Measurements from ENCODE around the gene SUPT7L. TPM values are rescaled to one million over a fixed set of nuclear protein-coding genes. Genes with fewer than 3 reads are reported as not detected.
A peak's percentile ranks its signal among the peaks of the same experiment; 100 is the strongest.

The SUPT7L gene
- 10 to 100 TPM; 49.5 to 72.8 (median 59.2) TPM for polyA plus RNA-seq (ENCODE audit: insufficient read length in 4 of 4)

GRCh38 chr2:27663285-27664153 is at the start of gene SUPT7L, which contains the start of gene SLC4A1AP:
Gene SUPT7L (minus strand): TSS chr2:27663614. CDS start chr2:27662192, 1,422 bp downstream.
Gene SLC4A1AP (plus strand): TSS chr2:27663889. CDS start chr2:27663915, 26 bp downstream.
- peak; percentile 70 to 97 (median 85) for DNase-seq (ENCODE audit: low read depth in 4 of 4, low spot score in 2 of 4)

- no peak for DNase-seq (ENCODE audit: low read depth in 4 of 4, low spot score in 2 of 4)
Measured at GRCh38 chr2:27713201-27713600, 49.8 kb upstream of the SUPT7L start.

GRCh38 chr2:27712522-27712921 is 49.1 kb upstream of the SUPT7L start:
- DNase-seq (ENCODE audit: low read depth in 4 of 4, low spot score in 2 of 4), result no peak

GRCh38 chr2:27711804-27712203 is 48.4 kb upstream of the SUPT7L start:
- DNase-seq (ENCODE audit: low read depth in 4 of 4, low spot score in 2 of 4), result no peak

- DNase-seq (ENCODE audit: low read depth in 4 of 4, low spot score in 2 of 4), result no peak
Measured at GRCh38 chr2:27710640-27711430, 47.4 kb upstream of the SUPT7L start.

- no peak for DNase-seq (ENCODE audit: low read depth in 4 of 4, low spot score in 2 of 4)
Measured at GRCh38 chr2:27709960-27710575, 46.7 kb upstream of the SUPT7L start.

- no peak for DNase-seq (ENCODE audit: low read depth in 4 of 4, low spot score in 2 of 4)
Measured at GRCh38 chr2:27709326-27709725, 45.9 kb upstream of the SUPT7L start.

GRCh38 chr2:27708666-27709065 is 45.3 kb upstream of the SUPT7L start:
- DNase-seq (ENCODE audit: low read depth in 4 of 4, low spot score in 2 of 4), result no peak

- DNase-seq (ENCODE audit: low read depth in 4 of 4, low spot score in 2 of 4), result no peak
Measured at GRCh38 chr2:27708257-27708654, 44.8 kb upstream of the SUPT7L start.

- DNase-seq (ENCODE audit: low read depth in 4 of 4, low spot score in 2 of 4), result no peak
Measured at GRCh38 chr2:27707462-27708256, 44.2 kb upstream of the SUPT7L start.

GRCh38 chr2:27705851-27706622 is 42.6 kb upstream of the SUPT7L start:
- DNase-seq (ENCODE audit: low read depth in 4 of 4, low spot score in 2 of 4), result no peak

- DNase-seq (ENCODE audit: low read depth in 4 of 4, low spot score in 2 of 4), result no peak
Measured at GRCh38 chr2:27704342-27704876, 41.0 kb upstream of the SUPT7L start.

- DNase-seq (ENCODE audit: low read depth in 4 of 4, low spot score in 2 of 4), result peak in 3 of 4 donors; percentile 74 to 82 (median 74)
Measured at GRCh38 chr2:27703638-27704341, 40.4 kb upstream of the SUPT7L start.

GRCh38 chr2:27702302-27702701 is 38.9 kb upstream of the SUPT7L start:
- no peak for DNase-seq (ENCODE audit: low read depth in 4 of 4, low spot score in 2 of 4)

GRCh38 chr2:27701676-27702075 is 38.3 kb upstream of the SUPT7L start:
- no peak for DNase-seq (ENCODE audit: low read depth in 4 of 4, low spot score in 2 of 4)

GRCh38 chr2:27697660-27698059 is 34.2 kb upstream of the SUPT7L start:
- DNase-seq (ENCODE audit: low read depth in 4 of 4, low spot score in 2 of 4), result no peak

- DNase-seq (ENCODE audit: low read depth in 4 of 4, low spot score in 2 of 4), result no peak
Measured at GRCh38 chr2:27690052-27690451, 26.6 kb upstream of the SUPT7L start.

- DNase-seq (ENCODE audit: low read depth in 4 of 4, low spot score in 2 of 4), result no peak
Measured at GRCh38 chr2:27689424-27689823, 26.0 kb upstream of the SUPT7L start.

- no peak for DNase-seq (ENCODE audit: low read depth in 4 of 4, low spot score in 2 of 4)
Measured at GRCh38 chr2:27687232-27687631, 23.8 kb upstream of the SUPT7L start.
